Nephron progenitor cell (in vitro differentiated cells): Measurements from ENCODE around the gene GIPC3.

Experiments
- DNase-seq: peaks from one replicate; pipeline ENCODE4 v3.0.0; 2021
- H3K27ac Mint-ChIP-seq: 2 replicates; pipeline ENCODE4 v1.8.0; 2021; ENCODE audit warnings: mild to moderate bottlenecking, moderate library complexity, mixed read lengths
- H3K27me3 Mint-ChIP-seq: 2 replicates; pipeline ENCODE4 v1.8.0; 2021; ENCODE audit warnings: mild to moderate bottlenecking, low read depth, mixed read lengths; ENCODE audit not compliant: poor library complexity
- H3K36me3 Mint-ChIP-seq: 2 replicates; pipeline ENCODE4 v1.8.0; 2021; ENCODE audit warnings: low read depth, mixed read lengths
- H3K4me1 Mint-ChIP-seq: 2 replicates; pipeline ENCODE4 v1.8.0; 2021; ENCODE audit warnings: mixed read lengths
- H3K4me3 Mint-ChIP-seq: 2 replicates; pipeline ENCODE4 v1.8.0; 2021; ENCODE audit warnings: mild to moderate bottlenecking, moderate library complexity, mixed read lengths
- H3K9me3 Mint-ChIP-seq: 2 replicates; pipeline ENCODE4 v1.8.0; 2021; ENCODE audit warnings: mild to moderate bottlenecking, moderate library complexity, mixed read lengths
- TF ChIP-seq, protein P1 (sequence below): fragments of 200-600 bp; sonication (generic); IDR thresholded peaks from 2 replicates; pipeline ENCODE4 v1.5.0; 2021; ENCODE audit warnings: antibody characterized with exemption

GIPC3 gene

DNA sequence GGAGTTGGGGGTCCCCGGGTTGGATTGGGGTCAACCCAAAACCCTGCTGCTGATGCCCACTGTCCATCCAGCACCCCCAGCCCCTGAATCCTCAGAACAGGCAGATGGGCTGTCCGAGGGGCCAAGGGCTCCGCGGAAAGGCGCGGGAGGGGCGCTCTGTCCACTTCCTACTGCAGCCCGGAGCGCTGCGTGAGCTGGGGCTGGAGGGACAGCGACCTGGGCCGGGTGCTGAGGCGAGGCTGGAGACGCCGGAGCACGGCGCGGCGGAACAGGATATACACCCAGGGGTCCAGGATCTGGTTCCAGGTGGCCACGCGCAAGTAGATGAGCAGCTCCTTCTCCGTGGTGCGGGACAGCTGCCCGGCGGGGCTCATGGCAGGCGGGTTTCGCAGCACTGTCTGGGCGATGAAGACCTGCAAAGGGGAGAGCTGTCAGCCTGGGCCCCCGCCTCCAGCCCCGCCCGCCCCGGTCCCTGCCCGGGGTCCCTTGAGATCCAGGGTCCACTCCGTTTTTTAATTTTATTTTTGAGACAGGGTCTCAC, 10.3 kb downstream of the GIPC3 start:
- no peak overlapping the region for H3K27ac Mint-ChIP-seq
- H3K9me3 Mint-ChIP-seq: peaks cover 11% of the 10 kb centered on the region
- H3K4me3 Mint-ChIP-seq: no peak overlapping the region
- no peaks in the 10 kb centered on the region for H3K4me1 Mint-ChIP-seq
- no peaks in the 10 kb centered on the region for H3K36me3 Mint-ChIP-seq
- DNase-seq: no peak
- H3K27me3 Mint-ChIP-seq: peaks cover 39% of the 10 kb centered on the region
- TF ChIP-seq, protein P1, sequence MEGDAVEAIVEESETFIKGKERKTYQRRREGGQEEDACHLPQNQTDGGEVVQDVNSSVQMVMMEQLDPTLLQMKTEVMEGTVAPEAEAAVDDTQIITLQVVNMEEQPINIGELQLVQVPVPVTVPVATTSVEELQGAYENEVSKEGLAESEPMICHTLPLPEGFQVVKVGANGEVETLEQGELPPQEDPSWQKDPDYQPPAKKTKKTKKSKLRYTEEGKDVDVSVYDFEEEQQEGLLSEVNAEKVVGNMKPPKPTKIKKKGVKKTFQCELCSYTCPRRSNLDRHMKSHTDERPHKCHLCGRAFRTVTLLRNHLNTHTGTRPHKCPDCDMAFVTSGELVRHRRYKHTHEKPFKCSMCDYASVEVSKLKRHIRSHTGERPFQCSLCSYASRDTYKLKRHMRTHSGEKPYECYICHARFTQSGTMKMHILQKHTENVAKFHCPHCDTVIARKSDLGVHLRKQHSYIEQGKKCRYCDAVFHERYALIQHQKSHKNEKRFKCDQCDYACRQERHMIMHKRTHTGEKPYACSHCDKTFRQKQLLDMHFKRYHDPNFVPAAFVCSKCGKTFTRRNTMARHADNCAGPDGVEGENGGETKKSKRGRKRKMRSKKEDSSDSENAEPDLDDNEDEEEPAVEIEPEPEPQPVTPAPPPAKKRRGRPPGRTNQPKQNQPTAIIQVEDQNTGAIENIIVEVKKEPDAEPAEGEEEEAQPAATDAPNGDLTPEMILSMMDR: no peak

GRCh38 chr19:3599776-3600187, 14.5 kb downstream of the GIPC3 start:
- peaks cover 7% of the 10 kb centered on the region for H3K27me3 Mint-ChIP-seq
- DNase-seq: no peak
- TF ChIP-seq, protein P1: no peak
- no peak overlapping the region for H3K27ac Mint-ChIP-seq
- no peak overlapping the region for H3K4me3 Mint-ChIP-seq
- H3K9me3 Mint-ChIP-seq: no peaks in the 10 kb centered on the region
- H3K36me3 Mint-ChIP-seq: no peaks in the 10 kb centered on the region
- H3K4me1 Mint-ChIP-seq: peaks cover 10% of the 10 kb centered on the region

DNA sequence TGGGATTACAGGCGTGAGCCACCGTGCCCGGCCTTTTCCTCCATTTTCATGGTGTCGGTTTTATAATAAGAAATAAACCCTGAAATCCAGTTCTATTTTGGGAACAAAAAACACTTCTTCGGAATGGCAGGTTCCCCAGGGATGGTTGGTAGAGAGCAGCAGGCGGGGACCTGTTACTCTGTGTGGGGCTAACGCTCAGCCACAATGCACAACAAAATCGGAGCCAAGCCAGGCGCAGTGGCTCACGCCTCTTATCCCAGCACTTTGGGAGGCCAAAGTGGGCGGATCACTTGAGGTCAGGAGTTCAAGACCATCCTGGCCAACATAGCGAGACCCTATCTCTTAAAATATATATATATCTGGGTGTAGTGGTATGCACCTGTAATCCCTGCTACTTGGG, 15.7 kb downstream of the GIPC3 start:
- peaks cover 10% of the 10 kb centered on the region for H3K4me1 Mint-ChIP-seq
- no peak overlapping the region for H3K27ac Mint-ChIP-seq
- TF ChIP-seq, protein P1: no peak
- H3K36me3 Mint-ChIP-seq: no peaks in the 10 kb centered on the region
- H3K27me3 Mint-ChIP-seq: no peaks in the 10 kb centered on the region
- H3K9me3 Mint-ChIP-seq: no peaks in the 10 kb centered on the region
- no peak overlapping the region for H3K4me3 Mint-ChIP-seq
- DNase-seq: no peak

DNA sequence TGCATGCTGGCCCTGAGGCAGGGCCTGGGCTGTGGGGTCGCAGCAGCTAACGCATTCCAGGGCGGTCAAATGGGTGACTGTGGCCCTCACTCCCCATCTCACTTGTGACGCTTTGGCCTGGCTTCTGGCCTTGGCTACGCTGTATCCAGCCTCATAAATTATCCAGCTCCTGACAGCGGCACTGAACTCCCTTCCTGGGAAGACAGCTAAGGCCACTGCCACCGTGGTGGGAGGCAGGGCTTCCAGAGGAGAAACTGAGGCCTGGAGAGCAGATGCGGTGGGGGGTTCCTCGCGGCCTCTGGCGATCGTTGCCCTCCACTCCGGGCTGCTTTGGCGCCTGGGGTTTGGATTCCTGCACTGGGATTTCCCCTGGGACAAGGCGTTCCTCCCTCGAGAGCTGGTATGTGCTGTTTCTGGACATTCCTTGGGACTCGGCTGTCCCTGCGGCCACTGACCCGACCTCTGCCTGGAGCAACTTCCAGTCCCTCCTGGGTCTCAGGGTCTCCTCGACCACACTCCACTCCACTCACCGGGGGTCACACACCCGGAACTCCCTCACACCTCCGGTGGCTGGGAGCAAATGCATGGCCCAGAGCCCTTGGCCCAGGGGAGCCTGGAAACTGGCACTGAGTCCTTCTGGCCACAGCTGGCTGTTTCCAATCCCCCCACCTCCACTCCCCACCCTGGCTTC, 18.0 kb downstream of the GIPC3 start:
- Mint-ChIP-seq H3K4me3 (no peak overlapping the region), H3K27me3 (peaks cover 7% of the 10 kb centered on the region), H3K27ac (peak overlapping the region; percentile 79), H3K36me3 (no peaks in the 10 kb centered on the region), H3K9me3 (no peaks in the 10 kb centered on the region), H3K4me1 (peaks cover 23% of the 10 kb centered on the region)
- TF ChIP-seq, protein P1: no peak
- DNase-seq: peak; percentile 45

- TF ChIP-seq, protein P1: no peak
- H3K27me3 Mint-ChIP-seq: peaks cover 7% of the 10 kb centered on the region
- H3K4me1 Mint-ChIP-seq: peaks cover 24% of the 10 kb centered on the region
Observed at GRCh38 chr19:3604227-3604986, 19.1 kb downstream of the GIPC3 start.

More at GRCh38 chr19:3604227-3604986, 19.1 kb downstream of the GIPC3 start:
- Mint-ChIP-seq H3K36me3 (no peaks in the 10 kb centered on the region), H3K27ac (no peak overlapping the region), H3K4me3 (no peak overlapping the region), H3K9me3 (no peaks in the 10 kb centered on the region)
- DNase-seq: no peak
